NCI-H1105 (cell line): ENCODE data around the gene ESRP2.

ENCODE experiments used
- DNase-seq: peaks from one replicate; lab custom pipeline; 2025; lab: John Stamatoyannopoulos, UW

ESRP2 gene

GRCh38 chr16:68263559-68264127 lies 27.7 kb upstream of the ESRP2 start:
- DNase-seq, result no peak

DNA sequence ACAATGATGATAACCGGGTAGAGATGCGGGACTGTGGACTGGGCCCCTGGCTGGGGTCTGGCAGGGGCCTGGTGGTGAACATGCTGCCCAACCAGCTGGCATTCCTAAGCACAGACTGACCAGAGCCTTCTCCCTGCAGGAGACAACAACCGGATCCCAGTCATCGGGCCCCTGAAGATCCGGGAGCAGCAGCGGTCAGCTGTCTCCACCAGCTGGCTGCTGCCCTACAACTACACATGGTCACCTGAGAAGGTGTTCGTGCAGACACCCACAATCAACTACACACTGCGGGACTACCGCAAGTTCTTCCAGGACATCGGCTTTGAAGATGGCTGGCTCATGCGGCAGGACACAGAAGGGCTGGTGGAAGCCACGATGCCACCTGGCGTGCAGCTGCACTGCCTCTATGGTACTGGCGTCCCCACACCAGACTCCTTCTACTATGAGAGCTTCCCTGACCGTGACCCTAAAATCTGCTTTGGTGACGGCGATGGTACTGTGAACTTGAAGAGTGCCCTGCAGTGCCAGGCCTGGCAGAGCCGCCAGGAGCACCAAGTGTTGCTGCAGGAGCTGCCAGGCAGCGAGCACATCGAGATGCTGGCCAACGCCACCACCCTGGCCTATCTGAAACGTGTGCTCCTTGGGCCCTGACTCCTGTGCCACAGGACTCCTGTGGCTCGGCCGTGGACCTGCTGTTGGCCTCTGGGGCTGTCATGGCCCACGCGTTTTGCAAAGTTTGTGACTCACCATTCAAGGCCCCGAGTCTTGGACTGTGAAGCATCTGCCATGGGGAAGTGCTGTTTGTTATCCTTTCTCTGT lies 23.3 kb upstream of the ESRP2 start:
- no peak for DNase-seq

GRCh38 chr16:68257906-68258800 lies 22.2 kb upstream of the ESRP2 start:
- no peak for DNase-seq

DNA sequence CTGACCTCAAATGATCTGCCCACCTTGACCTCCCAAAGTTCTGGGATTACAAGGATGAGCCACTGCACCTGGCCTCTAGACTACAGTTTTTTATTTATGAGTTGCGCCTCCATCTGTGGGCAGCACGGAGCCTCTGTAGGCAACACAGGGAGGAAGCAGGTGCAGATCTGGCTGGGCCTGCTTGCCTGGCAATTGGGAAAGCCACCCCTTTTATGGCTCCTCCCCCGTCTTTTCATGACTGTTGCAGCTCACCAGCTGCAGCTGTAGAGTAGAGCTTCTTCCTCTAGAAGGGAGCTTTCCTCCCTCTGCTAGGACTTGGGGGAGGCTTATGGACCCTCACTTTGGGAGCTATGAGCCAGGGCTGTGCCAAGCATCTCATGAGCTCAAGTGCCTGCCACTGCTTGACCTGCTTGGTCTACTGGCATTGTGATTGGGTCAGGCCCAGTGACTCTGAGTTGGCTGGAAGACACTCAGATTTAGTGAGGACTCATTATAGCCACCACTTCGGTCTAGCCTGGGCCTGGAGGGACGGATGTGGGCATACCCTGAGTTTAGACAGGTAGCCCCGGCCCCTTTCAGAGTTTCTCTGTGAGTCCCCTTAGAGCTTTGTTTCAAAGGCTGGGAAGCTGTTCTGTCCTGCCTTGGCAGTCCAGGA lies 21.5 kb upstream of the ESRP2 start:
- DNase-seq, result no peak

- no peak for DNase-seq
These were observed 19.8 kb upstream of the ESRP2 start for GRCh38 chr16:68255712-68256111.

GRCh38 chr16:68253721-68254120 lies 17.8 kb upstream of the ESRP2 start:
- DNase-seq, result no peak

DNA sequence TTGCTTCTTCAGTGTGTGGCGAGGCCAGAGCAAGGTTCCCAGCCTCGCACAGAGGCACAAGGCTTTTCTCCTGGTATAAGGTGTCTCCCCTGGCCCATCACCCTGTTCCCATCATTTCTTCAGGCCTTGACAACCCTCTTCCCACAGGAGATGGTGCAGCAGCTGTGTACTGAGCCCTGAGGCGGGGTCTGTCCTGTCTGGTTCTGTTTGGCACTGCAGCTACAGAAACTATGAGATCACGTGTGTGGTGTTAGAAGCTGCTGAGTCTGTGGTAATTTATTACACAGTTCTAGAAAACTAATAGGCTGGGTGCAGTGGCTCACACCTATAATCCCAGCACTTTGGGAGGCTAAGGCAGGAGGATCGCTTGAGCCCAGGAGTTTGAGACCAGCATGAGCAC lies 16.5 kb upstream of the ESRP2 start:
- DNase-seq, result no peak

- no peak for DNase-seq
These were observed 15.9 kb upstream of the ESRP2 start for GRCh38 chr16:68251832-68252231.

GRCh38 chr16:68250951-68251350 lies 15.0 kb upstream of the ESRP2 start:
- no peak for DNase-seq

DNA sequence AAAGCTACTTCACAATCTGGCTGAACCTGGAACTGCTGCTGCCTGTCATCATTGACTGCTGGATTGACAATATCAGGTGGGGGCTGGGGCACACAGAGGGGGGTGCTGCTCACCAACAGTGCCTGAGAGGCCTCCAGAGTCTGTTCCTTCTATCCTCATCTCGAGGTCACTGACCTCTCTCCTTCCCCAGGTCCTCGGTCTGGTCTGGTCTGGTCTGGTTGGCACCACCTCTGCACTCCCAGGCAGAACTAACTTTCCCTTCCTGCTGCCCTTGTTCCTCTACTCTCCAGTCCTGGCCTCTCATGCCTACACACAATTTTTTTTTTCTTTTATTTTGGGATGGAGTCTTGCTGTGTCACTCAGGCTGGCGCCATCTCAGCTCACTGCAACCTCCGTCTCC lies 13.4 kb upstream of the ESRP2 start:
- no peak for DNase-seq

DNA sequence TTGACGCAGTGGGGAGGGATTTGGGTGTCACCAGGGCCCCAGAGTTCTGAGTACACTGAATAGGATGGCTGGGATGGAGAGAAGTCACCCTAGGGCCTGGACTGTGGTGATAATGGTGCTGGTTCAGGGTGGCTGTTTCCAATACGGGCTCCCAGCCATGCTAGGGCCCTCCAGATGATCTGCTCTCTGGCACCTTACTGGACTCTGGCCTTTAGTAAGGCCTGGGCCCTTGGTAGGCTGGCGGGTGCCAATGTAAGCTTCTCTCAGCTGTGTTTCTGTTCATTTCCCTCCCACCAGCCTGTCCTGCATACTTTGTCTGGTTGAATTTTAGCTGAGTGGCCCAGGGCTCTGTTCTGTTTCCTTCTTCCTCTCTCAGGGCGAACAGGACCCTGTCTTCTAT lies 12.0 kb upstream of the ESRP2 start:
- DNase-seq, result no peak

- DNase-seq, result no peak
These were observed 11.5 kb upstream of the ESRP2 start for GRCh38 chr16:68247400-68247799.

DNA sequence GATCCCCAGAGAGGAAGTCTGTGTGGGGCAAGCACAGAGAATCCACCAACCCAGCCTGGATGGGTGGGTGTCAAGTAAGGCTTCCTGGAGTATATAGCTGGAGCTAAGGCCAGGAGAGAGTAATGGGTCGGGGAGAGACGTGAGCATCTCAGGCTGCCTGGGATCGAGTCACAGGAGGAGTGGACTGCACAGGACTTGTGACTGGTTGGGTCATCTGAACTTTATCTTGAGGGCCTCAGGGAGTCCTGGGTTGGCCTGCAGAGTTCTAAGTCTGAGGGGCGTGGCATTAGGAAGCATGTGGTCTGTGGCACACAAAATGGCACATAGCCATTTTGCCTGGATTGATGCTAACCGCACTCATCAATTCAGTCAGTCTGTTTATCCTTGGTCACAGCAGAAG lies 10.7 kb upstream of the ESRP2 start:
- DNase-seq, result no peak

GRCh38 chr16:68246121-68246520 lies 10.2 kb upstream of the ESRP2 start:
- no peak for DNase-seq

- peak; percentile 72 for DNase-seq
These were observed 9.3 kb upstream of the ESRP2 start, which contains the start of gene PLA2G15 for GRCh38 chr16:68244903-68245853. Gene PLA2G15 (plus strand): TSS chr16:68245373. CDS start chr16:68245427, 54 bp downstream.

DNA sequence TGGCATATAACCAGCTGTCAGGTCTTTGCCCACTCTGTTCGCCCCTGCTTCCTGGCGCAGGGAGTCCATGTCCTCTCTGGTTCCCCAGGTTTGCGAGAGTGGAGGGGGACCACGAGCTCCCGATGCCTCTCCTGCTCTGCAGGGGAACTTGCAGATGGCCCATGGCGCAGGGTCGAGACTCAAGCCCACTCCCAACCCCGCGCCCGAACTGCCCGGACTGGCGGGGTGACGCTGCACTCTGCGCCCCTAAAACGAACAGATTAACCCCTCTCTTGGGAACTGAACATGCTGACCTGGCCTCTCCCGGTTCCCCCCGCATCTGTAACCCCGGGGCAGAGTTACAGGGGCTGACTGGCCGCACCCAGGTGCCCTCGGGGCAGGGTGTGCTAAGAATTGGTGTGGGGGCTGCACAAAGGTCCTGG lies 8.6 kb upstream of the ESRP2 start:
- no peak for DNase-seq

GRCh38 chr16:68242926-68243858 lies 7.3 kb upstream of the ESRP2 start:
- no peak for DNase-seq

- DNase-seq, result no peak
These were observed 6.2 kb upstream of the ESRP2 start for GRCh38 chr16:68242085-68242484.

DNA sequence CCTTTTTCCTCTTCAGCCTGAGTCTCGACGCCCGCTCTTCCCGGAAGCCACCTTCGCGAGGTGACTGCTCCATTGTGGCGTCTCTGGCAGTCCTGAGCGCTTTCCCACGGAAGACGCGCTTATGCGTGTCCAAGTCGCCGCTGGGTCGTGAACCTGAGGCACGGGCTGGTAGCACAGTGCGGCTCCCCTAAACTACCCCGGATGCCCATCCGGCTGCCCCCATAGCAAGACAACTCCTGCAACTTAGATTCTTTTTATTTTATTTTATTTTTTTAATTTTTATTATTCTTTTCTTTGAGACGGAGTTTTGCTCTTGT lies 2.1 kb upstream of the ESRP2 start:
- no peak for DNase-seq
